ENCODE data around the gene LAMP1.
"Not testable (repeated sequence)": the region's sequence is repeated elsewhere in the genome, so short reads cannot be mapped to it uniquely, and the experiment has no call there.

Gene LAMP1

DNA sequence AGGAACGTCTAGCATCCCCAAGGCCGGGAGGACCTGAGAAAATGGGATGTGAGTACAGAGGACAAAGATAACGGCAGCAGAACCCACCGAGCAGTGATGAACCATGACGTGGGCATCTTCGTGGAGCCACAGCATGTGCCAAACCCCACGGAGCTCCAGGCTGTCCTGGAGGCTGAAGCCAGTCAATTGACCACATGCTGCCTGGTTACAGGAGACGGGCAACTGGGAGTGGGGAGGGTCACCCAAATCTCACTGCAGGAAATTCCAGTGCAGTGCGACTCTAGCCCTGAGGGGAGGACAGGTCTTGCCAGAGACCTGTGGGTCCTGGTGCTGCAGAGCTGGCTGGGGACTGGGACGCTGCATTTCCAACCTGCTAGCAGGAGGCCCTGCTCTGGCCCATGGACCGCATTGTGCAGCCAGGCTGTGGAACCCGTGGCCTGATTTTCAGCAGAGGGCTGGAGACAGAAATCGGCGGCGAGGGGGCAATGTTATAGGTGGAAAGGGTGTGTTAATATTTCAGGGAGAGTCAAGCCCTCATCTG is 70.1 kb downstream of the LAMP1 start:
- peaks cover 5% of the 10 kb centered on the region for H3K4me1 ChIP-seq (ENCODE audit: control insufficient read depth, insufficient read depth, low read length)
- no peak overlapping the region for H3K9ac ChIP-seq (ENCODE audit: low read length)
- no peak overlapping the region for H3K27ac ChIP-seq (ENCODE audit: low read depth, low read length)
- no peaks in the 10 kb centered on the region for H3K36me3 ChIP-seq (ENCODE audit: control insufficient read depth, insufficient read depth, low read length)
- H3K4me3 ChIP-seq (ENCODE audit: low read length): no peak overlapping the region
- H3K27me3 ChIP-seq (ENCODE audit: control insufficient read depth, insufficient read depth, low read length): no peaks in the 10 kb centered on the region

DNA sequence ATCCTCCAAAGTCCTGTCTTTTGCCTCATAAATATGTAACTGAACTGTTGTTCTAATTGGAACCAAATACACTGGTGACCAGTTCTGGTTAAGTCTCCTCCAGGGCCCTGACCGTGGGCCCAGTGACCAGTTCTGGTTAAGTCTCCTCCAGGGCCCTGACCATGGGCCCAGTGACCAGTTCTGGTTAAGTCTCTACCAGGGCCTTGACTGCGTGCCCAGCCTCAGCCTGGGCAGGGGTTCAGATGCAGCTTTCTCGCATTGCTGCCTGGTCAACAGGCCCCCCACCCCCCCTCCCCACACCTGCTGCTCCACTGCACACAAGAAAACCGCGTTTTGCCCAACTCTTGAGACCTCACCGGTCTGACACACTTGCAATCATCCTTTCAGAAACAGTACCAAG is 70.7 kb downstream of the LAMP1 start:
- Histone ChIP-seq H3K9ac (ENCODE audit: low read length) (no peak overlapping the region), H3K4me3 (ENCODE audit: low read length) (no peak overlapping the region), H3K27ac (ENCODE audit: low read depth, low read length) (no peak overlapping the region), H3K27me3 (ENCODE audit: control insufficient read depth, insufficient read depth, low read length) (no peaks in the 10 kb centered on the region), H3K4me1 (ENCODE audit: control insufficient read depth, insufficient read depth, low read length) (peaks cover 5% of the 10 kb centered on the region), H3K36me3 (ENCODE audit: control insufficient read depth, insufficient read depth, low read length) (no peaks in the 10 kb centered on the region)

DNA sequence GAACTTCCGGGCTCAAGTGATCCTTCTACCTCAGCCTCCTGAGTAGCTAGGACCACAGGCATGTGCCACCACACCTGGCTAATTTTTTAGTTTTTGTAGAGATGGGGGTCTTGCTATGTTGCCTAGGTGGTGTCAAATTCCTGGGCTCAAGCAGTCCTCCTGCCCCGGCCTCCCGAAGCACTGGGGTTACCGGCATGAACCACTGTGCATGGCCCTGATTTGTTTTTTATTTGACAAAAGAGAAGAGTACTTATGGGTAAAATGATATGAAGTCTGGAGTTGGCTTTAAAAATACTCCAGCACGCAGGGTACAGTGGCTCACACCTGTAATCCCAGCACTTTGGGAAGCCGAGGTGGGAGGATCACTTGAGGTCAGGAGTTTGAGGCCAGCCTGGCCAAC is 71.3 kb downstream of the LAMP1 start:
- H3K27ac ChIP-seq (ENCODE audit: low read depth, low read length); H3K4me1 ChIP-seq (ENCODE audit: control insufficient read depth, insufficient read depth, low read length); H3K9ac ChIP-seq (ENCODE audit: low read length); H3K36me3 ChIP-seq (ENCODE audit: control insufficient read depth, insufficient read depth, low read length); H3K27me3 ChIP-seq (ENCODE audit: control insufficient read depth, insufficient read depth, low read length); H3K4me3 ChIP-seq (ENCODE audit: low read length): not testable (repeated sequence)

DNA sequence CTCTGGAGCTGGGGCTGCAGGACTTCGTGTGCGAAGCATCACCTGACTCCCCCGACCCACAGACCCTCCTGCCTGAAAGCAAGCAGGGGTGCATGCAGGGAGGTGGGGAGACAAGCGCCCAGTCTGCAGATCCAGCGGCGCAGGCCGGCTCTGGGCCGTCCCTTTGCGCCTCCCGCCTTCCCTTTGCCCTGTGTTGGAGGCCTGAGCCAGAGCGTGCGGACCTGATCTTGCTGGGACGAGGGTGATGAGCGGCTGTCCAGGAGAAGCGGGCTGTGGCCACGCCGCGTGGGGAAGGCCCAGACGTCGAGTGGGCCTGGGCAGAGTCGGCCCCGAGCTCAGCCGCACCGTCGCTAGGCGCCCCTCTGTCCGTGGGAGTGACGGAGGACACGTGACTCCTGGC is 72.2 kb downstream of the LAMP1 start:
- Histone ChIP-seq H3K27ac (ENCODE audit: low read depth, low read length) (no peak overlapping the region), H3K27me3 (ENCODE audit: control insufficient read depth, insufficient read depth, low read length) (no peaks in the 10 kb centered on the region), H3K4me3 (ENCODE audit: low read length) (no peak overlapping the region), H3K36me3 (ENCODE audit: control insufficient read depth, insufficient read depth, low read length) (no peaks in the 10 kb centered on the region), H3K4me1 (ENCODE audit: control insufficient read depth, insufficient read depth, low read length) (peaks cover 5% of the 10 kb centered on the region), H3K9ac (ENCODE audit: low read length) (no peak overlapping the region)

DNA sequence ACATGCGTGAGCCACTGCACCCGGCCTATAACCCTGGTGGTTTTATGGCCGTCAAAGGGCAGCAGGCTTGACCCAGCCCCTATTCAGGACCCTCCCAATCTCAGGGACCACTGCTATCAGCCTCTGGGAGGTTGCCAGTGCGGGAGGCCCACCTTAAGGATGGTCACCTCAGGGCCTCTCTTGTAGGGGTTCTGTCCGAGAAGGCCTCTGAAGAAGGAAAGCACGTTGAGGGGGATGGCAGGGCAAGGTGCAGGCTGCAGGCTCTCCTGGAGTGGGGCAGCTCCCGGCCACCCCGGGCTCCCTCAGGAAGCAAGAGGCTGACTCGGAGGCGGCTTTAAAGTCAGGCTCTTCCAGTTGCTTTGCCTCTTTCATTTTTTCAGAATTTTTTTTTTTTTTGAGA is 72.8 kb downstream of the LAMP1 start:
- no peak overlapping the region for H3K4me3 ChIP-seq (ENCODE audit: low read length)
- no peak overlapping the region for H3K27ac ChIP-seq (ENCODE audit: low read depth, low read length)
- no peaks in the 10 kb centered on the region for H3K36me3 ChIP-seq (ENCODE audit: control insufficient read depth, insufficient read depth, low read length)
- peaks cover 5% of the 10 kb centered on the region for H3K4me1 ChIP-seq (ENCODE audit: control insufficient read depth, insufficient read depth, low read length)
- H3K9ac ChIP-seq (ENCODE audit: low read length): no peak overlapping the region
- H3K27me3 ChIP-seq (ENCODE audit: control insufficient read depth, insufficient read depth, low read length): no peaks in the 10 kb centered on the region

DNA sequence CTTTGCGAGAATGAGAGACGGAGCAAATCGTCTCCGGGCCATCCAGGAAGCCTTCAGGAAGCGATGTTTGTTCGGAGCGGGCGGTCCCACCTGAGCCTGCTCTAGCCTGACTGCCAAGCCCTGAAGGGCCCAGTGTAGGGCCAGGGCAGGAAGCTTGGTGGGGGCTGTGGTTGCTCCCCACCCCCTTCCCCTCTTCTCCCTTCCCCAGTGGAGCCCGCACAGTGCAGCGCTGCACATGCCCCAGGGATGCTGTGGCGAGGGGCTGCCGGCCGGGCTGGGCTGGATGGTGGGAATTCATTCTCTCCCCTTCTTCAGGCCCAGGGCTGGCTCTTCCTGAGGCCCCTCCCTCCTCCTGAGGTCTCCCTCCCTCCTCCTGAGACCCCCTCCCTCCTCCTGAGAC is 74.0 kb downstream of the LAMP1 start:
- H3K4me1 ChIP-seq (ENCODE audit: control insufficient read depth, insufficient read depth, low read length): no peaks in the 10 kb centered on the region
- H3K36me3 ChIP-seq (ENCODE audit: control insufficient read depth, insufficient read depth, low read length): no peaks in the 10 kb centered on the region
- H3K9ac ChIP-seq (ENCODE audit: low read length): no peak overlapping the region
- H3K27ac ChIP-seq (ENCODE audit: low read depth, low read length): no peak overlapping the region
- H3K4me3 ChIP-seq (ENCODE audit: low read length): no peak overlapping the region
- H3K27me3 ChIP-seq (ENCODE audit: control insufficient read depth, insufficient read depth, low read length): no peaks in the 10 kb centered on the region

DNA sequence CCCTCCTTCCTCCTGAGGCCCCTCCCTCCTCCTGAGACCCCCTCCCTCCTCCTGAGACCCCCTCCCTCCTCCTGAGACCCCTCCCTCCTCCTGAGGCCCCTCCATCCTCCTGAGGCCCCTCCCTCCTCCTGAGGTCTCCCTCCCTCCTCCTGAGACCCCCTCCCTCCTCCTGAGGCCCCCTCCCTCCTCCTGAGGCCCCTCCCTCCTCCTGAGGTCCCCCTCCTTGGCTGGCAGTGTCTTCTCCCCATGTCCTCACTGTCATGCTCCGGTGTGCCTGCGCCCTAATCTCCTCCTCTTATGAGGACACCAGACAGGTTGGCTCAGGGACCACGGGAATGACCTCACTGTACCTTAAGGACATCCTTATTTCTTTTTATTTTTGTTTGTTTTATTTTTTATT is 74.7 kb downstream of the LAMP1 start:
- H3K9ac ChIP-seq (ENCODE audit: low read length); H3K27ac ChIP-seq (ENCODE audit: low read depth, low read length); H3K27me3 ChIP-seq (ENCODE audit: control insufficient read depth, insufficient read depth, low read length); H3K36me3 ChIP-seq (ENCODE audit: control insufficient read depth, insufficient read depth, low read length); H3K4me3 ChIP-seq (ENCODE audit: low read length); H3K4me1 ChIP-seq (ENCODE audit: control insufficient read depth, insufficient read depth, low read length): not testable (repeated sequence)
